Progenitor cell of endocrine pancreas (in vitro differentiated cells): ENCODE measurements around the gene B4GALT1. TPM values are rescaled to one million over a fixed set of nuclear protein-coding genes. Genes with fewer than 3 reads are reported as not detected.

Source experiments
- DNase-seq: peaks from one replicate; pipeline ENCODE4 v3.0.0; 2021; ENCODE audit warnings: low spot score; ENCODE audit not compliant: unreplicated experiment
- H3K27ac Mint-ChIP-seq: 2 replicates; pipeline ENCODE4 v1.8.0; 2021; ENCODE audit warnings: mild to moderate bottlenecking, moderate library complexity, mixed read lengths
- H3K27me3 Mint-ChIP-seq: 2 replicates; pipeline ENCODE4 v1.8.0; 2021; ENCODE audit warnings: mixed read lengths
- H3K36me3 Mint-ChIP-seq: 2 replicates; pipeline ENCODE4 v1.8.0; 2022; ENCODE audit warnings: mixed read lengths; ENCODE audit not compliant: insufficient read depth
- H3K4me1 Mint-ChIP-seq: 2 replicates; pipeline ENCODE4 v1.8.0; 2021; ENCODE audit warnings: low read depth, mixed read lengths
- H3K4me3 Mint-ChIP-seq: 2 replicates; pipeline ENCODE4 v1.8.0; 2021; ENCODE audit warnings: low read depth, mild to moderate bottlenecking, moderate library complexity, mixed read lengths
- H3K9me3 Mint-ChIP-seq: 2 replicates; pipeline ENCODE4 v1.8.0; 2021; ENCODE audit warnings: low read depth, mixed read lengths
- CTCF ChIP-seq: fragments of 200-600 bp; sonication (generic); IDR thresholded peaks from one replicate; pipeline ENCODE4 v1.5.0; 2021; ENCODE audit warnings: antibody characterized with exemption, mild to moderate bottlenecking; ENCODE audit not compliant: unreplicated experiment
- total RNA-seq: library from RNA; stranded (reverse); gene quantifications from 2 replicates; pipeline ENCODE4 v1.2.1, GENCODE V29; 2021

Gene B4GALT1
- total RNA-seq, 1 donor from 2014 or later: 49.9 TPM

GRCh38 chr9:33175649-33176325 lies 8.7 kb upstream of the B4GALT1 start:
- peaks cover 14% of the 10 kb centered on the region for H3K4me1 Mint-ChIP-seq
- TF ChIP-seq CTCF: no peak
- H3K27ac Mint-ChIP-seq: no peak overlapping the region
- H3K27me3 Mint-ChIP-seq: no peaks in the 10 kb centered on the region
- H3K9me3 Mint-ChIP-seq: no peaks in the 10 kb centered on the region
- DNase-seq: no peak
- peaks cover 2% of the 10 kb centered on the region for H3K36me3 Mint-ChIP-seq
- no peak overlapping the region for H3K4me3 Mint-ChIP-seq

GRCh38 chr9:33172256-33173238 lies 5.4 kb upstream of the B4GALT1 start:
- no peak for TF ChIP-seq CTCF
- Mint-ChIP-seq H3K4me3 (peak overlapping the region; percentile 12), H3K36me3 (peaks cover 2% of the 10 kb centered on the region), H3K9me3 (no peaks in the 10 kb centered on the region), H3K4me1 (peaks cover 20% of the 10 kb centered on the region), H3K27ac (peak overlapping the region; percentile 97), H3K27me3 (no peaks in the 10 kb centered on the region)
- no peak for DNase-seq

- H3K9me3 Mint-ChIP-seq: no peaks in the 10 kb centered on the region
- H3K27me3 Mint-ChIP-seq: no peaks in the 10 kb centered on the region
- H3K36me3 Mint-ChIP-seq: peaks cover 2% of the 10 kb centered on the region
- peak; percentile 13 for TF ChIP-seq CTCF
- peaks cover 28% of the 10 kb centered on the region for H3K4me1 Mint-ChIP-seq
- no peak for DNase-seq
- no peak overlapping the region for H3K4me3 Mint-ChIP-seq
- peak overlapping the region; percentile 71 for H3K27ac Mint-ChIP-seq
These were observed 3.6 kb upstream of the B4GALT1 start for GRCh38 chr9:33170464-33171415.

- H3K27me3 Mint-ChIP-seq: no peaks in the 10 kb centered on the region
- H3K27ac Mint-ChIP-seq: peak overlapping the region; percentile 9
- no peak for TF ChIP-seq CTCF
- peak overlapping the region; percentile 4 for H3K4me3 Mint-ChIP-seq
- peaks cover 44% of the 10 kb centered on the region for H3K4me1 Mint-ChIP-seq
- H3K9me3 Mint-ChIP-seq: no peaks in the 10 kb centered on the region
- peaks cover 2% of the 10 kb centered on the region for H3K36me3 Mint-ChIP-seq
- DNase-seq: no peak
These were observed 1.9 kb upstream of the B4GALT1 start for GRCh38 chr9:33168941-33169544.
